SU-DHL-6 (cell line): ENCODE measurements around the gene HM13.

Experiments used
- H2AFZ ChIP-seq: fragments of 200-600 bp; sonication (generic); 2 replicates; pipeline ENCODE4 v1.6.1; 2014; ENCODE audit warnings: low read depth, mild to moderate bottlenecking, moderate library complexity, mixed read lengths, antibody characterized with exemption, low read length; ENCODE audit not compliant: severe bottlenecking
- H3F3A ChIP-seq: fragments of 200-600 bp; shearing (Covaris generic); 2 replicates; pipeline ENCODE4 v1.6.0; 2016; ENCODE audit warnings: antibody characterized with exemption, mild to moderate bottlenecking; ENCODE audit not compliant: insufficient read depth
- H3K27ac ChIP-seq: fragments of 200-600 bp; sonication (generic); 2 replicates; pipeline ENCODE4 v1.5.1; 2016; ENCODE audit warnings: low read depth, mild to moderate bottlenecking, low read length, moderate library complexity, mixed read lengths
- H3K27me3 ChIP-seq: fragments of 200-600 bp; sonication (generic), shearing (Covaris generic); 2 replicates; pipeline ENCODE4 v1.6.0; 2014; ENCODE audit warnings: mild to moderate bottlenecking, low read length
- H3K36me3 ChIP-seq: fragments of 200-600 bp; sonication (generic); 2 replicates; pipeline ENCODE4 v1.6.1; 2014; ENCODE audit warnings: mild to moderate bottlenecking, low read length, mixed read lengths
- H3K4me2 ChIP-seq: fragments of 300-600, 200-600 bp; shearing (Covaris generic), sonication (generic); 2 replicates; pipeline ENCODE4 v1.6.0; 2014; ENCODE audit warnings: low read length, low read depth, mild to moderate bottlenecking; ENCODE audit not compliant: poor library complexity, severe bottlenecking
- H3K4me3 ChIP-seq: fragments of 200-600 bp; sonication (generic); 2 replicates; pipeline ENCODE4 v1.5.1; 2014; ENCODE audit warnings: antibody characterized with exemption, low read length, mild to moderate bottlenecking, mixed read lengths; ENCODE audit not compliant: insufficient read depth, poor library complexity, severe bottlenecking
- H3K79me2 ChIP-seq: fragments of 200-600 bp; sonication (generic); 2 replicates; pipeline ENCODE4 v1.6.1; 2014; ENCODE audit warnings: mild to moderate bottlenecking, low read length, moderate library complexity; ENCODE audit not compliant: insufficient read depth
- H3K9ac ChIP-seq: fragments of 200-600 bp; sonication (generic); 2 replicates; pipeline ENCODE4 v1.7.0; 2014; ENCODE audit warnings: mild to moderate bottlenecking, low read length
- H3K9me2 ChIP-seq: fragments of 200-600 bp; sonication (generic); replicated peaks from 2 replicates; pipeline ENCODE4 v1.6.1; 2014; ENCODE audit warnings: low read length; ENCODE audit not compliant: insufficient read depth
- H3K9me3 ChIP-seq: fragments of 200-600 bp; sonication (generic); 2 replicates; pipeline ENCODE4 v1.6.1; 2014; ENCODE audit warnings: low read length, mixed read lengths; ENCODE audit not compliant: insufficient read depth
- H4K20me1 ChIP-seq: fragments of 200-600 bp; sonication (generic); 2 replicates; pipeline ENCODE4 v1.6.1; 2014; ENCODE audit warnings: low read depth, mild to moderate bottlenecking, antibody characterized with exemption, low read length, moderate library complexity, mixed read lengths
- CTCF ChIP-seq: fragments of 200-600 bp; sonication (generic); IDR thresholded peaks from one replicate; pipeline ENCODE4 v1.5.1; 2017; ENCODE audit warnings: antibody characterized with exemption, mild to moderate bottlenecking, low read length, moderate library complexity; ENCODE audit not compliant: insufficient read depth, poor library complexity, severe bottlenecking
- EZH2phosphoT487 ChIP-seq: fragments of 200-600 bp; sonication (generic), shearing (Covaris generic); conservative IDR thresholded peaks from 2 replicates; pipeline ENCODE4 v1.6.1; 2018; ENCODE audit warnings: mild to moderate bottlenecking, antibody characterized with exemption, low read length, moderate library complexity, mixed read lengths

Gene HM13

GRCh38 chr20:31473331-31474096 lies 40.7 kb upstream of the HM13 start:
- Histone ChIP-seq H3K36me3 (no peaks in the 10 kb centered on the region), H3K79me2 (no peaks in the 10 kb centered on the region), H3K27ac (peak overlapping the region; percentile 58), H3K9me3 (no peaks in the 10 kb centered on the region), H3K27me3 (no peaks in the 10 kb centered on the region), H4K20me1 (no peaks in the 10 kb centered on the region), H3K9me2 (no peaks in the 10 kb centered on the region), H2AFZ (no peak overlapping the region), H3K9ac (no peak overlapping the region), H3F3A (0 out of 2 replicates have a peak, but pooled peaks cover 7% of the 10 kb centered on the region), H3K4me2 (peak overlapping the region; percentile 38), H3K4me3 (no peak overlapping the region)
- no peak for TF ChIP-seq EZH2phosphoT487
- no peak for TF ChIP-seq CTCF

- Histone ChIP-seq H3K9me3 (no peaks in the 10 kb centered on the region), H3F3A (0 out of 2 replicates have a peak, but pooled peaks cover 7% of the 10 kb centered on the region), H4K20me1 (no peaks in the 10 kb centered on the region), H3K27ac (peak overlapping the region; percentile 58), H3K4me2 (peak overlapping the region; percentile 38), H2AFZ (peak overlapping the region; percentile 17), H3K9me2 (no peaks in the 10 kb centered on the region), H3K36me3 (no peaks in the 10 kb centered on the region), H3K27me3 (no peaks in the 10 kb centered on the region), H3K79me2 (no peaks in the 10 kb centered on the region), H3K9ac (no peak overlapping the region), H3K4me3 (no peak overlapping the region)
- TF ChIP-seq EZH2phosphoT487 (no peak), CTCF (no peak)
These were observed 40.2 kb upstream of the HM13 start for GRCh38 chr20:31474097-31474436.

GRCh38 chr20:31474758-31475427 lies 39.3 kb upstream of the HM13 start, which contains the start of the genes DEFB124 and REM1:
Gene DEFB124 (minus strand): TSS chr20:31475127. CDS start chr20:31473013, 2,114 bp downstream.
Gene REM1 (plus strand): TSS chr20:31475288. CDS start chr20:31476446, 1,158 bp downstream.
- peak within 1 kb of the TSS; percentile 58 for H3K27ac ChIP-seq
- H2AFZ ChIP-seq: peak within 1 kb of the TSS; percentile 17

More at GRCh38 chr20:31474758-31475427, 39.3 kb upstream of the HM13 start, which contains the start of the genes DEFB124 and REM1:
- TF ChIP-seq CTCF: no peak
- TF ChIP-seq EZH2phosphoT487: no peak
- no peaks in the 10 kb centered on the region for H3K9me3 ChIP-seq
- no peaks in the 10 kb centered on the region for H4K20me1 ChIP-seq
- no peaks in the 10 kb centered on the region for H3K79me2 ChIP-seq
- no peaks in the 10 kb centered on the region for H3K36me3 ChIP-seq
- H3K4me3 ChIP-seq: no peak within 1 kb of the TSS
- H3K4me2 ChIP-seq: peak within 1 kb of the TSS; percentile 38
- H3F3A ChIP-seq: 0 out of 2 replicates have a peak, but pooled peaks cover 7% of the 10 kb centered on the region
- H3K9me2 ChIP-seq: no peaks in the 10 kb centered on the region
- H3K27me3 ChIP-seq: no peaks in the 10 kb centered on the region
- H3K9ac ChIP-seq: no peak within 1 kb of the TSS
